ENCODE data around the gene TDRD10. TPM values are rescaled to one million over a fixed set of nuclear protein-coding genes. Genes with fewer than 3 reads are reported as not detected.

TDRD10 gene
- total and polyA plus RNA-seq, 2 of the 4 experiments (the other 2 are of a cell fraction): not detected

- Histone ChIP-seq H3K23ac (ENCODE audit: low read depth, low read length) (no peak overlapping the region), H3K9ac (ENCODE audit: low read depth, low read length) (no peak overlapping the region), H2BK15ac (ENCODE audit: low read depth, low read length) (no peak overlapping the region), H3K9me3 (ENCODE audit: control insufficient read depth, insufficient read depth, low read length) (no peaks in the 10 kb centered on the region), H3K4ac (ENCODE audit: low read depth, low read length) (peak overlapping the region; percentile 11; the same call in 1 of the 2 replicates), H3K27me3 (ENCODE audit: control insufficient read depth, insufficient read depth, low read length) (no peaks in the 10 kb centered on the region), H3K36me3 (ENCODE audit: control insufficient read depth, insufficient read depth, low read length) (peaks cover 65% of the 10 kb centered on the region), H4K5ac (ENCODE audit: low read depth, low read length) (no peak overlapping the region), H2BK120ac (ENCODE audit: low read depth, low read length) (no peak overlapping the region), H2BK20ac (ENCODE audit: low read depth, low read length) (no peak overlapping the region), H3K4me3 (ENCODE audit: insufficient read depth, low read depth, low read length) (no peak overlapping the region), H3K56ac (ENCODE audit: extremely low read depth, insufficient read depth, low read length) (no peak overlapping the region), H2AK9ac (replicated peaks; ENCODE audit: low read depth, low read length, poor library complexity) (no peak overlapping the region), H4K8ac (ENCODE audit: low read depth in 2 of 2, low read length in 2 of 2) (no peak overlapping the region; a peak in 1 of 4 replicates), H3K27ac (ENCODE audit: insufficient read depth, low read length) (peak overlapping the region; percentile 14; the same call in 1 of the 2 replicates), H3K18ac (ENCODE audit: low read depth, low read length) (0 out of 2 replicates have a peak overlapping the region, but pooled peaks have one; percentile 14), H4K20me1 (ENCODE audit: insufficient read depth, low read length) (peaks cover 29% of the 10 kb centered on the region), H3K14ac (replicated peaks; ENCODE audit: low read depth, low read length) (no peak overlapping the region; the same call in 1 of the 2 replicates), H3K4me1 (ENCODE audit: control insufficient read depth, insufficient read depth, low read length) (peaks cover 12% of the 10 kb centered on the region), H2AFZ (replicated peaks; ENCODE audit: low read length, poor library complexity) (no peak overlapping the region), H3K4me2 (ENCODE audit: low read depth, low read length) (peak overlapping the region; percentile 25; the same call in 1 of the 2 replicates), H2AK5ac (ENCODE audit: low read depth, low read length) (peak overlapping the region; percentile 47; the same call in 1 of the 2 replicates), H2BK5ac (ENCODE audit: low read depth, low read length, poor library complexity, severe bottlenecking) (peak overlapping the region; percentile 8), H4K91ac (ENCODE audit: insufficient read depth, low read depth, low read length) (no peak overlapping the region), H3K9me1 (ENCODE audit: insufficient read depth, low read length) (peaks cover 26% of the 10 kb centered on the region; the same call in 1 of the 2 replicates), H3K79me1 (ENCODE audit: low read depth in 1 of 2, low read length in 2 of 2) (peaks cover 14 to 56% of the 10 kb centered on the region in 2 experiments)
- ATAC-seq (ENCODE audit: low read depth) (peak; percentile 15), DNase-seq (no peak)
- in situ Hi-C loops (cut with MboI; ENCODE audit: low sequenced_read_pairs): no loop called here
- no peak for TF ChIP-seq CEBPB (IDR thresholded peaks at IDR 0.05; ENCODE audit: low read depth, low read length)
- TF ChIP-seq RAD21 (IDR thresholded peaks at IDR 0.05; ENCODE audit: low read length): no peak
- no peak for TF ChIP-seq MXI1 (IDR thresholded peaks at IDR 0.05; ENCODE audit: borderline replicate concordance, low read depth, low read length)
- no peak for TF ChIP-seq ELK1 (IDR thresholded peaks at IDR 0.05; ENCODE audit: borderline replicate concordance, low read depth, low read length)
- no peak for TF ChIP-seq CHD1 (IDR thresholded peaks at IDR 0.05; ENCODE audit: low read depth, low read length)
- no peak for TF ChIP-seq FOS (IDR thresholded peaks at IDR 0.05; ENCODE audit: low read depth, low read length)
- TF ChIP-seq NFE2L2 (IDR thresholded peaks at IDR 0.05; ENCODE audit: low read depth, low read length): no peak
- no peak for TF ChIP-seq MAZ (IDR thresholded peaks at IDR 0.05; ENCODE audit: borderline replicate concordance, low read depth, low read length)
- no peak for TF ChIP-seq BHLHE40 (IDR thresholded peaks at IDR 0.05; ENCODE audit: low read depth, low read length)
- no peak for TF ChIP-seq RCOR1 (IDR thresholded peaks at IDR 0.05; ENCODE audit: insufficient replicate concordance, low read length)
- intact Hi-C loops (cut with micrococcal nuclease): no loop called here
- dilution Hi-C loops (cut with HindIII; ENCODE audit: low sequenced_read_pairs, unreplicated experiment): no loop called here
- BruUV-seq (replicated peaks): no TSS peak
- CTCF ChIA-PET: no interaction called here
- WGBS, 2 experiments (ENCODE audit: extremely low coverage in 2 of 2, insufficient read length in 1 of 2): no CpG with 5 or more reads among the region's 7 CpGs
- POLR2A ChIA-PET (ENCODE audit: unreplicated experiment): interaction anchor here (1.1 kb wide), 1 partner anchor 13 kb away, joined by 3 read pairs; no protein-coding TSS in a partner anchor
Measured at GRCh38 chr1:154591206-154591605, 89.2 kb downstream of the TDRD10 start.

Measured in IMR-90 (cell line).